Psoas muscle (tissue), 8 donors: ENCODE measurements around the gene TCF21. TPM values are rescaled to one million over a fixed set of nuclear protein-coding genes. Genes with fewer than 3 reads are reported as not detected.
"Not testable (repeated sequence)": the region's sequence is repeated elsewhere in the genome, so short reads cannot be mapped to it uniquely, and the experiment has no call there.

Experiments used
- ATAC-seq, 4 donors: fragments of 200-7000 bp; cut with Tn5 transposase; one replicate each; pipeline ENCODE4 v1.9.1; 2020; ENCODE audit warnings: moderate library complexity in 3 of 4, mild to moderate bottlenecking in 2 of 4
- DNase-seq, 2 donors: peaks; one replicate each; pipeline ENCODE4 v3.0.0-alpha.2; 2020
- H3K27ac ChIP-seq: fragments of 200-600 bp; one replicate; pipeline ENCODE4 v1.8.0; 2022
- H3K27me3 ChIP-seq, 3 donors: fragments of 200-600 bp in 1 of 3; one replicate each; pipeline versions ENCODE4 v1.6.1 to v1.8.0; 2013 to 2022; ENCODE audit warnings: low read length in 2 of 3, mild to moderate bottlenecking in 2 of 3, moderate library complexity in 1 of 3; ENCODE audit not compliant: insufficient read depth in 3 of 3
- H3K36me3 ChIP-seq, 2 donors: fragments of 200-600 bp in 1 of 2; one replicate each; pipeline versions ENCODE4 v1.6.1 to v1.8.0; 2013 to 2022; ENCODE audit warnings: low read depth in 1 of 2, mild to moderate bottlenecking in 1 of 2, moderate library complexity in 1 of 2; ENCODE audit not compliant: insufficient read depth in 1 of 2
- H3K4me1 ChIP-seq: fragments of 200-600 bp; one replicate; pipeline ENCODE4 v1.8.0; 2022
- H3K4me3 ChIP-seq: fragments of 200-600 bp; one replicate; pipeline ENCODE4 v1.8.0; 2022; ENCODE audit warnings: mild to moderate bottlenecking
- H3K9me3 ChIP-seq: fragments of 200-600 bp; one replicate; pipeline ENCODE4 v1.8.0; 2022
- WGBS, 3 donors: extraction: QIAGEN DNeasy Blood & Tissue Kit; methylation state at CpG; one replicate each; pipeline versions ENCODE4 v1.1.6 to v1.1.7; 2013; 5-methylcytosine and 5-hydroxymethylcytosine counted together
- intact Hi-C, 2 donors: fragments of 100-400 bp; cut with DNase I; formaldehyde crosslinking; loops; one replicate each; pipeline versions ENCODE4 v1.11.0 to v1.14.2; 2022
- polyA plus RNA-seq, 3 donors: library from polyadenylated mRNA; stranded (reverse); fragments of 200-250 nt; gene quantifications; one replicate each; pipeline ENCODE4 v1.2.3, GENCODE V29; 2013
- total RNA-seq, 4 donors: library from RNA; stranded (reverse); fragmentation: NEBNext Ultra II Directional in 2 of 4; extraction: Animal tissue kit (Norgen Biotek cat#: 25700) in 2 of 4; gene quantifications; one replicate each; pipeline versions ENCODE4 v1.2.1 to v1.2.4, GENCODE V29; 2021 to 2023
- TF ChIP-seq, protein P1 (sequence below): fragments of 200-600 bp; IDR thresholded peaks from one replicate; pipeline ENCODE4 v1.8.0; 2022; ENCODE audit warnings: antibody characterized with exemption
- donor health status: healthy with polysubstance abuse.
- donor health status: DM: no; HTN: no; CAD: no; lungs with moderate emphysema.
- donor health status: Bipolar disorder and iron deficiency.
- donor health status: healthy.
- donor health status: DM: yes; HTN: yes; CAD: no.
- donor health status: DM: no; HTN: no; CAD: no.
- donor health status: DM: no; HTN: no; CAD: no.
- donor health status: DM: yes; HTN: yes; CAD: no.

TCF21 gene
- total and polyA plus RNA-seq, 7 donors: 0.01 to 0.38 (median 0.11) TPM; not detected in 2

DNA sequence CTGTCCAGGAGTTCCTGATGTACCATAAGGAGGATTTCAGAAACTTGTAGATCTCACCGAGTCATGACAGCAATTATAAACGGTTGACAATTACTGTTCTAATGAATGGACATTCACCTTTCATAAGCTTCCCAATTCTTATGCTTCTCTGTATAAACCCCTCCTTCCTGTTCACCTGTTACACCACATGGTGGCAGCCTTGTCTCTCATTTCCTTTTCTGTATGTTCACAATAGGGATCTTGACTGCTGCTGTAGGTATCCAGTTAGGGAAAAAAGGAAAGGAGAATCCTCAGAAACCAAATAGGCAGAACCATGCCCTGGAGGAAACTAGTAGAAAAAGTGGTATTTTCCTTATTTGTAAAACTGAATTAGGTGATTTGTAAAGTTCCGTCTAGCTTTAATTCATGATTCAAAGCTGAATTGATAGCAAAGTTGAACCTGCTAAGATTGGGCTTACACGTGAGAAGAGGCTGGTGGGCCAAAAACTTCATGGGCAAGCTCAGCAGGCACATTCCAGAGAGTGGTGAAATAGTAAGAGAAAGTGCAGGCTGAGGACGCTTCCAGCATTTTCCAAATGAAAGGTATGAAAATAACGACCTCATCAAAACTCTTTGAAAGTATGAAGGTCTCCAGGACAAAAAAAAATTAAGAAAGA, 35.2 kb downstream of the TCF21 start:
- TF ChIP-seq, protein P1, sequence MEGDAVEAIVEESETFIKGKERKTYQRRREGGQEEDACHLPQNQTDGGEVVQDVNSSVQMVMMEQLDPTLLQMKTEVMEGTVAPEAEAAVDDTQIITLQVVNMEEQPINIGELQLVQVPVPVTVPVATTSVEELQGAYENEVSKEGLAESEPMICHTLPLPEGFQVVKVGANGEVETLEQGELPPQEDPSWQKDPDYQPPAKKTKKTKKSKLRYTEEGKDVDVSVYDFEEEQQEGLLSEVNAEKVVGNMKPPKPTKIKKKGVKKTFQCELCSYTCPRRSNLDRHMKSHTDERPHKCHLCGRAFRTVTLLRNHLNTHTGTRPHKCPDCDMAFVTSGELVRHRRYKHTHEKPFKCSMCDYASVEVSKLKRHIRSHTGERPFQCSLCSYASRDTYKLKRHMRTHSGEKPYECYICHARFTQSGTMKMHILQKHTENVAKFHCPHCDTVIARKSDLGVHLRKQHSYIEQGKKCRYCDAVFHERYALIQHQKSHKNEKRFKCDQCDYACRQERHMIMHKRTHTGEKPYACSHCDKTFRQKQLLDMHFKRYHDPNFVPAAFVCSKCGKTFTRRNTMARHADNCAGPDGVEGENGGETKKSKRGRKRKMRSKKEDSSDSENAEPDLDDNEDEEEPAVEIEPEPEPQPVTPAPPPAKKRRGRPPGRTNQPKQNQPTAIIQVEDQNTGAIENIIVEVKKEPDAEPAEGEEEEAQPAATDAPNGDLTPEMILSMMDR: peak; percentile 85

GRCh38 chr6:133931221-133931620, 42.3 kb downstream of the TCF21 start:
- H3K27ac ChIP-seq, H3K4me3 ChIP-seq, H3K4me1 ChIP-seq, ATAC-seq, H3K27me3 ChIP-seq, intact Hi-C loops, H3K9me3 ChIP-seq, H3K36me3 ChIP-seq, DNase-seq: not testable (repeated sequence)
- WGBS, 3 donors: 72 to 79% (median 78%) methylated on average over 6 of the region's 6 CpGs

More for the DNA sequence above, 35.2 kb downstream of the TCF21 start:
- peaks cover 0 to 3% (median 0%) of the 10 kb centered on the region in 3 donors for H3K27me3 ChIP-seq
- H3K4me1 ChIP-seq: no peaks in the 10 kb centered on the region
- no peak overlapping the region for H3K4me3 ChIP-seq
- H3K9me3 ChIP-seq: no peaks in the 10 kb centered on the region
- ATAC-seq (peak; percentile 80 to 96 (median 94)), DNase-seq (peak in 1 of 2 donors; percentile 29)
- H3K27ac ChIP-seq: no peak overlapping the region
- intact Hi-C loops: loop anchor here (1.0 to 10.0 kb wide), 4 partner anchors 48 to 175 kb away; no protein-coding TSS in a partner anchor
- WGBS, 3 donors: 17 to 20% (median 19%) methylated on average over 6 of the region's 6 CpGs
- no peaks in the 10 kb centered on the region for H3K36me3 ChIP-seq

GRCh38 chr6:133936352-133936751, 47.4 kb downstream of the TCF21 start:
- H3K27ac ChIP-seq, H3K9me3 ChIP-seq, intact Hi-C loops, ATAC-seq, H3K27me3 ChIP-seq, DNase-seq, H3K36me3 ChIP-seq, H3K4me3 ChIP-seq, H3K4me1 ChIP-seq: not testable (repeated sequence)
- 88 to 92% (median 90%) methylated on average over 3 of the region's 3 CpGs for WGBS, 3 donors

GRCh38 chr6:133937909-133938308, 49.0 kb downstream of the TCF21 start:
- intact Hi-C loops: no loop called here
- no peak for DNase-seq
- H3K4me1 ChIP-seq: no peaks in the 10 kb centered on the region
- H3K27ac ChIP-seq: no peak overlapping the region
- H3K9me3 ChIP-seq: no peaks in the 10 kb centered on the region
- H3K4me3 ChIP-seq: no peak overlapping the region
- no peaks in the 10 kb centered on the region for H3K36me3 ChIP-seq
- no peaks in the 10 kb centered on the region for H3K27me3 ChIP-seq
- TF ChIP-seq, protein P1: no peak
- no peak for ATAC-seq

- Histone ChIP-seq H3K4me1 (no peaks in the 10 kb centered on the region), H3K4me3 (no peak overlapping the region), H3K36me3 (no peaks in the 10 kb centered on the region), H3K9me3 (no peaks in the 10 kb centered on the region), H3K27me3 (no peaks in the 10 kb centered on the region), H3K27ac (no peak overlapping the region)
- TF ChIP-seq, protein P1: no peak
- DNase-seq: no peak
- 92 to 100% (median 99%) methylated on average over 1 of the region's 1 CpG for WGBS, 3 donors
- ATAC-seq: no peak
- intact Hi-C loops: no loop called here
Observed at GRCh38 chr6:133938533-133938932, 49.6 kb downstream of the TCF21 start.
